Mesenchymal stem cell (in vitro differentiated cells and primary cell): ENCODE measurements around the gene TMEM17.

Experiments used
- DNase-seq: peaks from one replicate; pipeline ENCODE4 v3.0.0-alpha.2; 2013
- H2AFZ ChIP-seq: one replicate; pipeline ENCODE4 v1.6.1; 2013; ENCODE audit warnings: low read depth, mild to moderate bottlenecking, control low read depth, inconsistent platforms, low read length, moderate library complexity
- H2AK5ac ChIP-seq: 2 replicates; pipeline ENCODE4 v1.6.1; 2013; ENCODE audit warnings: low read length, moderate library complexity, mild to moderate bottlenecking, inconsistent platforms; ENCODE audit not compliant: severe bottlenecking
- H2BK120ac ChIP-seq: one replicate; pipeline ENCODE4 v1.6.1; 2013; ENCODE audit warnings: low read depth, mild to moderate bottlenecking, inconsistent platforms, low read length, moderate library complexity
- H2BK12ac ChIP-seq, 2 experiments: one replicate each; pipeline ENCODE4 v1.6.1; 2013; ENCODE audit warnings: inconsistent platforms in 2 of 2, low read length in 2 of 2, mild to moderate bottlenecking in 2 of 2, moderate library complexity in 2 of 2, control low read depth in 1 of 2
- H2BK15ac ChIP-seq: one replicate; pipeline ENCODE4 v1.6.1; 2013; ENCODE audit warnings: mild to moderate bottlenecking, low read depth, inconsistent platforms; ENCODE audit not compliant: poor library complexity, severe bottlenecking
- H2BK5ac ChIP-seq: 2 replicates; pipeline ENCODE4 v1.6.1; 2013; ENCODE audit warnings: low read depth, mild to moderate bottlenecking, low read length, control low read depth, inconsistent platforms; ENCODE audit not compliant: poor library complexity, severe bottlenecking
- H3K14ac ChIP-seq, 2 experiments: one replicate each; pipeline ENCODE4 v1.6.1; 2013; ENCODE audit warnings: inconsistent platforms in 2 of 2, low read length in 2 of 2, control low read depth in 1 of 2, mild to moderate bottlenecking in 1 of 2, moderate library complexity in 1 of 2
- H3K18ac ChIP-seq, 2 experiments: one replicate each; pipeline ENCODE4 v1.6.1; 2013; ENCODE audit warnings: inconsistent platforms in 2 of 2, low read length in 2 of 2, control low read depth in 1 of 2, low read depth in 1 of 2, mild to moderate bottlenecking in 1 of 2
- H3K23ac ChIP-seq, 2 experiments: one replicate each; pipeline ENCODE4 v1.6.1; 2013; ENCODE audit warnings: inconsistent platforms in 2 of 2, low read length in 2 of 2, mild to moderate bottlenecking in 2 of 2, moderate library complexity in 2 of 2, control low read depth in 1 of 2
- H3K27ac ChIP-seq: 2 replicates; pipeline ENCODE4 v1.5.1; 2013; ENCODE audit warnings: mild to moderate bottlenecking, moderate library complexity, low read length, control low read depth, inconsistent platforms; ENCODE audit not compliant: poor library complexity, severe bottlenecking
- H3K27me3 ChIP-seq, 2 experiments: 2 replicates each; pipeline versions ENCODE4 v1.6.1 to v1.7.0; 2013; ENCODE audit warnings: low read length in 2 of 2, mild to moderate bottlenecking in 2 of 2, moderate library complexity in 2 of 2, control low read depth in 1 of 2, inconsistent platforms in 1 of 2; ENCODE audit not compliant: control insufficient read depth in 1 of 2, insufficient read depth in 1 of 2
- H3K36me3 ChIP-seq, 2 experiments: 2 replicates each; pipeline versions ENCODE4 v1.6.1 to v1.7.0; 2013; ENCODE audit warnings: low read length in 2 of 2, control low read depth in 1 of 2, inconsistent platforms in 1 of 2, low read depth in 1 of 2, mild to moderate bottlenecking in 1 of 2; ENCODE audit not compliant: insufficient read depth in 2 of 2, control insufficient read depth in 1 of 2
- H3K4ac ChIP-seq, 2 experiments: one replicate each; pipeline ENCODE4 v1.6.1; 2013; ENCODE audit warnings: inconsistent platforms in 2 of 2, low read length in 2 of 2, mild to moderate bottlenecking in 2 of 2, moderate library complexity in 2 of 2, control low read depth in 1 of 2, low read depth in 1 of 2
- H3K4me1 ChIP-seq: 2 replicates; pipeline ENCODE4 v1.6.1; 2013; ENCODE audit warnings: low read depth, low read length, control low read depth; ENCODE audit not compliant: control insufficient read depth, insufficient read depth
- H3K4me2 ChIP-seq: 2 replicates; pipeline ENCODE4 v1.6.1; 2013; ENCODE audit warnings: low read length, mild to moderate bottlenecking, inconsistent platforms; ENCODE audit not compliant: poor library complexity, severe bottlenecking
- H3K4me3 ChIP-seq, 2 experiments: 2 replicates each; pipeline versions ENCODE4 v1.5.1 to v1.7.0; 2013; ENCODE audit warnings: low read length in 2 of 2, mild to moderate bottlenecking in 2 of 2, control low read depth in 1 of 2, low read depth in 1 of 2; ENCODE audit not compliant: insufficient read depth in 1 of 2
- H3K79me1 ChIP-seq: replicated peaks from 2 replicates; pipeline ENCODE4 v1.6.1; 2013; ENCODE audit warnings: mild to moderate bottlenecking, control low read depth, low read length, inconsistent platforms; ENCODE audit not compliant: poor library complexity, severe bottlenecking
- H3K9ac ChIP-seq: 2 replicates; pipeline ENCODE4 v1.7.0; 2013; ENCODE audit warnings: mild to moderate bottlenecking, low read length, moderate library complexity
- H3K9me3 ChIP-seq: 2 replicates; pipeline ENCODE4 v1.7.0; 2013; ENCODE audit warnings: mild to moderate bottlenecking, low read length; ENCODE audit not compliant: control insufficient read depth
- H4K8ac ChIP-seq: one replicate; pipeline ENCODE4 v1.6.1; 2013; ENCODE audit warnings: inconsistent platforms, mild to moderate bottlenecking, low read length, moderate library complexity
- H4K91ac ChIP-seq: one replicate; pipeline ENCODE4 v1.6.1; 2013; ENCODE audit warnings: mild to moderate bottlenecking, low read length, inconsistent platforms
- WGBS: methylation state at CpG from one replicate; pipeline ENCODE4 v1.1.7; 2013; ENCODE audit warnings: mixed read lengths; 5-methylcytosine and 5-hydroxymethylcytosine counted together

The TMEM17 gene

DNA sequence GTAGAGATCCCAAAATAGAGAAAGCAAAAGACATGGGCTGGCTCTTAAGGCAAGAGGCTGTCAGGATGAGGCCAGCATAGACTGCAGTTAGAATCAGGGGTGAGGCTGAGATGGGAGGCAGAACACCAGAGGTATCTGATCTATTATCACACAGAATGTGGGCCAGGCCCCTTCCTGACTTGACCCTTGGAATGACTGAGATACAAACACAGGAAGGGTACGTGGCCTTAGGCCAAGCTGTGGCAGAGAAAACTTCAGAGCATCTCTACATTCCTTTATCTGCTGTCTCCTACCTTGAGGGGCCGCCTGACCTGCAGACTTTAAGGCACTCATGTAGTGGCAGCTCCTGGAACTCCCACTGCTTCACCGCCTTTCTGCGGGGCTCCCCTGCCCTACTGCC, 28.4 kb downstream of the TMEM17 start:
- H2BK5ac ChIP-seq, result no peak overlapping the region
- peak overlapping the region; percentile 37 to 69 for H2BK12ac ChIP-seq
- no peak overlapping the region for H3K23ac ChIP-seq
- no peaks in the 10 kb centered on the region for H3K9me3 ChIP-seq
- H2AFZ ChIP-seq, result peak overlapping the region; percentile 43
- no peak overlapping the region for H3K27ac ChIP-seq
- H2BK15ac ChIP-seq, result no peak overlapping the region
- H2BK120ac ChIP-seq, result peak overlapping the region; percentile 54
- H3K36me3 ChIP-seq, result no peaks in the 10 kb centered on the region
- H3K4me3 ChIP-seq, result no peak overlapping the region
- no peak overlapping the region for H3K14ac ChIP-seq
- DNase-seq, result no peak
- H3K79me1 ChIP-seq, result no peaks in the 10 kb centered on the region
- 84% methylated on average over 4 of the region's 4 CpGs for WGBS
- peak overlapping the region; percentile 65 to 83 for H3K18ac ChIP-seq
- no peaks in the 10 kb centered on the region for H3K27me3 ChIP-seq
- H3K4me2 ChIP-seq, result no peak overlapping the region
- H4K91ac ChIP-seq, result peak overlapping the region; percentile 81
- peak overlapping the region; percentile 74 for H3K9ac ChIP-seq
- peak overlapping the region; percentile 74 for H4K8ac ChIP-seq
- H3K4ac ChIP-seq, result peak overlapping the region; percentile 31 to 77
- no peak overlapping the region for H2AK5ac ChIP-seq
- peaks cover 14% of the 10 kb centered on the region for H3K4me1 ChIP-seq

DNA sequence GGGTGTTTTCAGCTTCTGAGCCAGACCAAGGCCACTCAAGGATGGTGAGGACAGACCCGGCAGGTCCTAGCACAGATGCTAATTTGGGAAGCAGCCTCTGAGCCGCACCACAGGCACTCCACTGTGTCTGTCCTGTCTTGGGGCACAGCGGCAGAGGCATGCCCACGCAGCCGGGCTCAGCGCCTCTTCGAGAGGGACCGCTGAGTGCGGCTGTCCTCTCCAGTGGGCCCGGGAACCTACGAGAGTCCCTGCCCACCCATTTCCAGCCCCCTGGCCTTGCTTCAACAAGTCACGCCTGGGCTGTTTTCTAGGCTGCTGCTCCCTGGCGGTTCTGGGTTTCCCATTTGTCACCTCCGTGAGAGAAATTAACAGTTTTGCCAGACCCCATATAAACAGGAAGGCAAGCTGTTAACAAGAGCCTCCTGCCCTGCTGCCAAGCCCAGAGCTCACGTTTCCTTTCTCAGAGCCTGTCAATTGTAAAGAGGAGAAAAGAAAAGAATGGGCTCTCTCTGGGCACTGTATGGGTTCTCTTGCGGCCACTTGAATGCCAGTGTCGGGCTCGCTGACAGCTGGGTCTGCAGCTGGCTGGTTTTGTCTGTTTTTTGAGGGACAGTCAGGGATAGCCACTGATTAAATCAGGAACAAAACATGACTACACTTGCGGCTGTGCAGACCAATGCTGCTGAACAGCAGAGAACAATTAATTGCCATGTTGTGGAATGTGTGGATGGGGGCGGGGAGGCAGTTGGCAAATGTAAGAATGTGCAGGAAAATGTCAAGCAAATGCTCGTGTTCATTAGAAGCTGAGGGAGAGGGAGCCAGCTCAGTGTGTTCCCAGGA, 30.6 kb downstream of the TMEM17 start:
- no peaks in the 10 kb centered on the region for H3K36me3 ChIP-seq
- H3K27ac ChIP-seq, result no peak overlapping the region
- H2AFZ ChIP-seq, result peak overlapping the region; percentile 46
- H3K18ac ChIP-seq, result peak overlapping the region; percentile 67 to 81
- peak overlapping the region; percentile 39 for H3K9ac ChIP-seq
- peaks cover 14% of the 10 kb centered on the region for H3K4me1 ChIP-seq
- H3K4ac ChIP-seq, result peak overlapping the region; percentile 22 to 78
- H3K9me3 ChIP-seq, result no peaks in the 10 kb centered on the region
- no peak overlapping the region for H3K4me3 ChIP-seq
- WGBS, result 42% methylated on average over 21 of the region's 21 CpGs
- H2BK15ac ChIP-seq, result peak overlapping the region; percentile 76
- no peaks in the 10 kb centered on the region for H3K79me1 ChIP-seq
- H4K8ac ChIP-seq, result peak overlapping the region; percentile 92
- DNase-seq, result peak; percentile 17
- H3K14ac ChIP-seq, result peak overlapping the region in 1 of 2 experiments; percentile 93
- H3K23ac ChIP-seq, result no peak overlapping the region
- no peak overlapping the region for H2AK5ac ChIP-seq
- H2BK5ac ChIP-seq, result no peak overlapping the region
- H3K27me3 ChIP-seq, result no peaks in the 10 kb centered on the region
- peak overlapping the region; percentile 61 for H2BK120ac ChIP-seq
- H4K91ac ChIP-seq, result peak overlapping the region; percentile 24
- H3K4me2 ChIP-seq, result peak overlapping the region; percentile 20
- H2BK12ac ChIP-seq, result peak overlapping the region; percentile 44 to 75

DNA sequence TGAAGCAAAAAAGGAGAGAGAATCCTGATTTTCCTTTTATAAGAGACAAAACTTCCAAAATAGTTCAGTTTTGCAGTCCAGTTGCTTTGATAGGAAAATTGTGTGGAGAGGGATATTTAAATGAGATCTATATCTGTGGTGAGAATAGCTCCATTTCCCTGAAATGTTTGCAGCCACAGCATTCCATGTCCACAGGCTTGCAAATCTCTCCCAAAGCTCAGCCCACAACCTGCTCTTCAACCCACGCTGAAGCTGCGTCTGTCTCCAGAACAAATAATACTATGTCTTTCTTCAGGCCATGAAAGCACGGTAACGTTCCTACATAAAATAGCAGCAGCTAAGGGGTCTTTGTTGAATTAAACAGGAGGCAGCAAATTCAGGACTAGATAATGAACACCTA, 31.8 kb downstream of the TMEM17 start:
- no peak overlapping the region for H2BK120ac ChIP-seq
- no peak overlapping the region for H3K4ac ChIP-seq
- H3K4me2 ChIP-seq, result no peak overlapping the region
- H3K14ac ChIP-seq, result no peak overlapping the region
- no peaks in the 10 kb centered on the region for H3K36me3 ChIP-seq
- peak overlapping the region; percentile 39 for H3K9ac ChIP-seq
- no peak overlapping the region for H4K91ac ChIP-seq
- H2AFZ ChIP-seq, result no peak overlapping the region
- DNase-seq, result peak; percentile 15
- H3K27ac ChIP-seq, result no peak overlapping the region
- peak overlapping the region in 1 of 2 experiments; percentile 38 for H3K4me3 ChIP-seq
- H2BK15ac ChIP-seq, result no peak overlapping the region
- 98% methylated on average over 4 of the region's 4 CpGs for WGBS
- peaks cover 14% of the 10 kb centered on the region for H3K4me1 ChIP-seq
- no peak overlapping the region for H3K18ac ChIP-seq
- no peak overlapping the region for H4K8ac ChIP-seq
- no peak overlapping the region for H2BK12ac ChIP-seq
- no peak overlapping the region for H3K23ac ChIP-seq
- no peaks in the 10 kb centered on the region for H3K79me1 ChIP-seq
- no peaks in the 10 kb centered on the region for H3K9me3 ChIP-seq
- no peak overlapping the region for H2AK5ac ChIP-seq
- H3K27me3 ChIP-seq, result no peaks in the 10 kb centered on the region
- no peak overlapping the region for H2BK5ac ChIP-seq

DNA sequence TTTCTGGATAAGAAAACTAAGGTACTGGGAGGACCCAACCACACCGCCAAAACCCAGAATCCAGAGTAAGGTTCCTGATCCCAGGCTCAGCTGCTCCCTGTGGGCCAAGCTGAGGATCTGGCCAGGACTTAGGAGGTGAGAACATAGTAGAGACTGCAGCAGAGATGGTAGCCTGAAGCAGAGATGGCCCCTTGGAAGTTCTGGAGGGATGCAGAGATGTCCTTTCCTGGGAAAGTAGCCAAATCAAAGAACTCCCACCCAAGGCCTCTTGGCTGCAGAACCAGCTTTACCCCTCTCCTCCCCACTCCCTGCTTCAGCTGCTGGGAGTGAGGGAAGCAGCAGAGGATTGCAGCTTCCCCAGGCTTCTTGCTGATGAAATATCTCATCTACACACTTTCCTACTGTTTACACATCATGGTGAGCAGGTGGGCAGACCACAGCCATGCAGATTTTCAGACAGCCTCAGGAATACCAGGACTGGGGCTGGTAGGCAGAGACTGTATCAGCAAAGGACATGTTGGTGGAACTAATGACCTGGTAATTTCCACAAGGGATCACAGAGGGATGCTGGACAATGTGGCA, 32.7 kb downstream of the TMEM17 start:
- H2BK15ac ChIP-seq, result no peak overlapping the region
- H3K4ac ChIP-seq, result no peak overlapping the region
- no peaks in the 10 kb centered on the region for H3K9me3 ChIP-seq
- WGBS, result 100% methylated on average over 1 of the region's 1 CpG
- H4K91ac ChIP-seq, result no peak overlapping the region
- no peak overlapping the region for H2BK120ac ChIP-seq
- no peak overlapping the region for H2BK5ac ChIP-seq
- no peaks in the 10 kb centered on the region for H3K27me3 ChIP-seq
- H2AK5ac ChIP-seq, result no peak overlapping the region
- H3K23ac ChIP-seq, result no peak overlapping the region
- no peaks in the 10 kb centered on the region for H3K79me1 ChIP-seq
- no peak overlapping the region for H3K9ac ChIP-seq
- no peak overlapping the region for H2BK12ac ChIP-seq
- no peak overlapping the region for H4K8ac ChIP-seq
- no peaks in the 10 kb centered on the region for H3K36me3 ChIP-seq
- H3K4me3 ChIP-seq, result no peak overlapping the region
- H2AFZ ChIP-seq, result no peak overlapping the region
- H3K14ac ChIP-seq, result no peak overlapping the region
- no peak for DNase-seq
- no peak overlapping the region for H3K18ac ChIP-seq
- H3K4me1 ChIP-seq, result peaks cover 14% of the 10 kb centered on the region
- no peak overlapping the region for H3K27ac ChIP-seq
- H3K4me2 ChIP-seq, result no peak overlapping the region
